ENCODE results near the gene ZNF644.

GRCh38 chr1:90989302-90989701, 32.5 kb downstream of the ZNF644 start:
- TF ChIP-seq POLR2A (IDR thresholded peaks at IDR 0.05; ENCODE audit: borderline replicate concordance, extremely low read depth, insufficient read depth, insufficient read length) (no peak), YY1 (IDR thresholded peaks at IDR 0.05; ENCODE audit: extremely low read depth, insufficient replicate concordance, low read depth, low read length) (no peak), CBX3 (IDR thresholded peaks at IDR 0.05; ENCODE audit: low read depth) (no peak), CEBPB (IDR thresholded peaks at IDR 0.05; ENCODE audit: low read depth) (no peak), CTCF (IDR thresholded peaks at IDR 0.05 in 2 of 3, conservative IDR thresholded peaks at IDR 0.05 in 1 of 3; ENCODE audit: borderline replicate concordance in 1 of 3, insufficient read depth in 1 of 3, low read depth in 2 of 3, low read length in 2 of 3) (no peak), ZNF274 (IDR thresholded peaks at IDR 0.05; ENCODE audit: low read depth, low read length) (no peak), SP1 (IDR thresholded peaks at IDR 0.05; ENCODE audit: low read depth) (no peak), POLR2AphosphoS5 (IDR thresholded peaks at IDR 0.05; ENCODE audit: low read depth, low read length) (no peak), EZH2 (IDR thresholded peaks at IDR 0.05) (no peak), EGR1 (IDR thresholded peaks at IDR 0.05; ENCODE audit: low read depth) (no peak), ELF1 (IDR thresholded peaks at IDR 0.05; ENCODE audit: borderline replicate concordance, low read depth) (no peak)
